ENCODE results near the gene FLOT1. TPM values are rescaled to one million over a fixed set of nuclear protein-coding genes. Genes with fewer than 3 reads are reported as not detected.
A peak's percentile ranks its signal among the peaks of the same experiment; 100 is the strongest.

FLOT1 gene
- total RNA-seq, 1 experiment from 2014 or later = 111 TPM

DNA sequence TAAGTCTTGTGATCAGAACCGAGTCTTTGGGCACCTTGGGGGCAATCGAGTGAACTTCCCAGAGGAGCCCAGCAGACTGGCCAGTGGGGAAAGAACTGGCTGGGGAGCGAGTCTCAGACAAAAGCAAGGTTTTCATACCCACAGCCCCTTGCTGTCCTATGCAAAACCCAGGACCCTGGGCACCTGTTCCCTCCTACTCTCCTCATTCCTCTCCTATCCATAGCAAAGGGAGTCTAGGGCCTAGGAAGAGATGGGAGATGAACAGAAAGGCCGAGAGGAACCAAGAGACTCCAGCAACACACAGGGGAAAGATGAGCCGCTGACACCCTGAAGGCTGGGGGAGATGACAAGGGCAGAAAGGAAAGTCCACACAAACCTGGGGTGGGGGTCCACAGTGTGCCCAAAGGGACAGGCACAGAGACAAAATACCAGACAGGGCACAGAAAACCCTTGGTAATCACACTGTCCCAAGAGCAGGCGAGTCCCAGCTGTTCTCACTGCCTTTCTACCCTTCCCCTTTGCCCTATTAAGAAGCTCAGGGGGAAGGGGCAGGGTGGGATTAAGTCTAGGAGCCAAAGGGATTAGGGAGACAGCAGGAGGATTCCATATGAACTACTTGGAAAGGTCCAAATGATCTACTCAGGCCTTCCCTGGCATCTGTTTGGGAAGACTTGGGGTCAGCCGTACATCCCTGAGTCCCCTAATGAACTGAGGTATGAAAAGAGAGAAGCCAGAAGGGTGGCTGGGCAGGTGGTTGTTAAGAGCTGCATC, 62.5 kb downstream of the FLOT1 start:
- H3K4me3 Mint-ChIP-seq = peak overlapping the region; percentile 60 to 69; a peak in 3 of 5 replicates
- Histone ChIP-seq H2AFZ (ENCODE audit: low read length) (no peak overlapping the region), H2BK12ac (ENCODE audit: insufficient read length, low read depth, low read length) (no peak overlapping the region), H3K4me2 (ENCODE audit: insufficient read depth, insufficient read length, low read length) (peak overlapping the region; percentile 7), H3T11ph (ENCODE audit: low read length) (no peak overlapping the region), H3K14ac (ENCODE audit: insufficient read depth, low read length) (no peak overlapping the region), H3K4ac (ENCODE audit: low read depth, low read length) (no peak overlapping the region), H4K20me1 (ENCODE audit: control insufficient read depth, insufficient read depth, insufficient read length) (no peaks in the 10 kb centered on the region), H3K9ac (ENCODE audit: extremely low read depth, insufficient read length, low read length) (no peak overlapping the region), H3K4me1 (ENCODE audit: insufficient read depth, low read length) (peaks cover 14% of the 10 kb centered on the region; the same call in 1 of the 2 replicates), H4K91ac (ENCODE audit: insufficient read length, low read depth, low read length) (no peak overlapping the region), H3K23ac (ENCODE audit: insufficient read length, low read depth, low read length) (no peak overlapping the region), H3K79me1 (ENCODE audit: insufficient read depth, low read depth, low read length, poor library complexity, severe bottlenecking) (no peaks in the 10 kb centered on the region), H3K27me3 (ENCODE audit: insufficient read depth, low read length) (no peaks in the 10 kb centered on the region), H3K23me2 (ENCODE audit: insufficient read length, low read depth, low read length, poor library complexity, severe bottlenecking) (peaks cover 3% of the 10 kb centered on the region), H3K79me2 (ENCODE audit: insufficient read depth, low read length) (no peaks in the 10 kb centered on the region; the same call in 1 of the 2 replicates), H3K9me3 (ENCODE audit: control insufficient read depth, low read depth, low read length) (no peaks in the 10 kb centered on the region), H2AK5ac (ENCODE audit: insufficient read length, low read length) (no peak overlapping the region), H2BK20ac (ENCODE audit: low read depth, low read length, poor library complexity, severe bottlenecking) (no peak overlapping the region), H3K27ac (ENCODE audit: insufficient read length, low read depth, low read length) (no peak overlapping the region), H4K5ac (ENCODE audit: insufficient read length, low read depth, low read length) (no peak overlapping the region), H3K56ac (ENCODE audit: insufficient read length, low read depth, low read length) (no peak overlapping the region), H3K18ac (ENCODE audit: insufficient read length, low read depth, low read length) (no peak overlapping the region), H4K8ac (replicated peaks; ENCODE audit: insufficient read length, low read depth, low read length) (no peak overlapping the region), H2BK120ac (ENCODE audit: low read depth, low read length, poor library complexity, severe bottlenecking) (no peak overlapping the region), H2BK5ac (ENCODE audit: insufficient read length, low read length) (no peak overlapping the region), H2BK15ac (ENCODE audit: low read depth, low read length) (no peak overlapping the region)
- H3K27ac Mint-ChIP-seq = peak overlapping the region in 2 of 3 experiments; percentile 9 to 81; a peak in 1 of 7 replicates
- H3K27me3 Mint-ChIP-seq (ENCODE audit: low read depth) = no peaks in the 10 kb centered on the region
- no peaks in the 10 kb centered on the region; a peak in 1 of 5 replicates for H3K9me3 Mint-ChIP-seq
- H3K36me3 Mint-ChIP-seq (ENCODE audit: insufficient read depth in 1 of 3, low read depth in 3 of 3) = peaks cover 10 to 33% (median 26%) of the 10 kb centered on the region in 3 experiments; a peak in 6 of 7 replicates
- no peak for DNase-seq
- TF ChIP-seq, protein P1, sequence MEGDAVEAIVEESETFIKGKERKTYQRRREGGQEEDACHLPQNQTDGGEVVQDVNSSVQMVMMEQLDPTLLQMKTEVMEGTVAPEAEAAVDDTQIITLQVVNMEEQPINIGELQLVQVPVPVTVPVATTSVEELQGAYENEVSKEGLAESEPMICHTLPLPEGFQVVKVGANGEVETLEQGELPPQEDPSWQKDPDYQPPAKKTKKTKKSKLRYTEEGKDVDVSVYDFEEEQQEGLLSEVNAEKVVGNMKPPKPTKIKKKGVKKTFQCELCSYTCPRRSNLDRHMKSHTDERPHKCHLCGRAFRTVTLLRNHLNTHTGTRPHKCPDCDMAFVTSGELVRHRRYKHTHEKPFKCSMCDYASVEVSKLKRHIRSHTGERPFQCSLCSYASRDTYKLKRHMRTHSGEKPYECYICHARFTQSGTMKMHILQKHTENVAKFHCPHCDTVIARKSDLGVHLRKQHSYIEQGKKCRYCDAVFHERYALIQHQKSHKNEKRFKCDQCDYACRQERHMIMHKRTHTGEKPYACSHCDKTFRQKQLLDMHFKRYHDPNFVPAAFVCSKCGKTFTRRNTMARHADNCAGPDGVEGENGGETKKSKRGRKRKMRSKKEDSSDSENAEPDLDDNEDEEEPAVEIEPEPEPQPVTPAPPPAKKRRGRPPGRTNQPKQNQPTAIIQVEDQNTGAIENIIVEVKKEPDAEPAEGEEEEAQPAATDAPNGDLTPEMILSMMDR (conservative IDR thresholded peaks at IDR 0.05) = no peak
- no CpG with 5 or more reads among the region's 7 CpGs for WGBS (ENCODE audit: extremely low coverage, insufficient read length, low lambda C conversion rate)
- peaks cover 44 to 48% of the 10 kb centered on the region in 2 experiments for H3K4me1 Mint-ChIP-seq

All from H9 (cell line).